Superior temporal gyrus (tissue), 1 donor: ENCODE results near the gene GNAT1.

ENCODE experiments used
- DNase-seq: peaks from one replicate; pipeline ENCODE4 v3.0.0-alpha.2; 2016; ENCODE audit errors: extremely low spot score

The GNAT1 gene

GRCh38 chr3:50177346-50177745, 14.1 kb upstream of the GNAT1 start:
- DNase-seq = no peak

- no peak for DNase-seq
Measured at GRCh38 chr3:50179710-50180109, 11.7 kb upstream of the GNAT1 start.

DNA sequence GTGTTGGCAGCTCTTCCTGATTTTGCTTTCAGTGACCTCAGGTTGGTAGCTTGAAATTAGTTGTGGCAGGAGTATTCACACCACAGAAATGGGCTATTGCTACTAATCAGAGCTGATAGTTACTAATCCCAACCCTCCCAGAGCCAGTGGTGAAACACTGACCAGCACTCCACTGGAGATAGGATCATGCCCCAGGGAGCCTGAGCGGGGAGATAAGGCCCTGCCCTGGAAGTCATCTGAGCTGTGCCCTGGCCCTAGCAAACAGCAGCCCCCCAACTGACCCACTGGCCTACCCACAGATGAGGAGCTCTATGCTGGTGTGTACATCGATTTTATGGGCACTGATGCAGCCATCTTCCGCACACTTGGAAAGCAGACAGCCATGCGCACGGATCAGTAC, 9.4 kb upstream of the GNAT1 start:
- no peak for DNase-seq

- no peak for DNase-seq
Measured at GRCh38 chr3:50182533-50183099, 8.8 kb upstream of the GNAT1 start.

DNA sequence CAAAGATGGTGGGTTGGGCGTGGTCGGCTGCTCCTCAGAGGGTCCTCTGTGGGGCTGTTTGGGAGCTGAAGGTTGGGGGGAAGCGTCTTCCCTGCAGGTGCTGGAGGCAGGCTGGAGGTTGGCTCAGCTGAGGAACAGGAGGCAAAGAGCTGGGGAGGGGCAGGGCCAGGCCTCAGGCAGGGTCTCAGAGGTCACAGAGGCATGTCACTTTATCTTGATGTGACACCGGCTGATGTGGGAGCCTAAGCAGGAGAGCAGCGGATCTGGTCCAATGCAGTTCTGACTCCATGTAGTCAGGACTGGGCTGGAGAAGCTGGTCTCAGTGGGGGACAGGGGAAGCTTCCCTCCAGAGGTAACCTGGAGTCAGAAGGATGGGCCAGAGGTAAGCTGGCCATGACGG, 7.7 kb upstream of the GNAT1 start:
- no peak for DNase-seq

GRCh38 chr3:50184242-50184978, 7.0 kb upstream of the GNAT1 start:
- DNase-seq = no peak

DNA sequence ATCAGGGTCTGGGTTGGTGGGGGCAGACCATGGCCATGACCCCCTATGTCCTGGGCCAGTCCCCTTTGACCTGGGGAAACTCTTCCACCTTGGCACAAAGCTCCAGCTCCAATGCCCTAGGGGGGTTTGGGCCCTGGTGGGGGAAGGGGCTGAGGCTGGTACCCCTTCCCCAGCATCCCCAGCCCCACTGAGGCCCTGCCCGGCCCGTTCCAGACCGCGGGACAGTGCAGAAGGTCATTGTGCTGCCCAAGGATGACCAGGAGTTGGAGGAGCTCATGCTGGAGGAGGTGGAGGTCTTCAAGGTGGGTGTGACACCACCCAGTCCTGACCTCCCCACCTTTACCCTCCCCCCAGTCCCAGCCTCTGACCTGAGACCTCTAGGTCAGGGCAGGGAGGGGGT, 6.2 kb upstream of the GNAT1 start:
- no peak for DNase-seq

- DNase-seq = no peak
Measured at GRCh38 chr3:50186096-50186495, 5.3 kb upstream of the GNAT1 start.

DNA sequence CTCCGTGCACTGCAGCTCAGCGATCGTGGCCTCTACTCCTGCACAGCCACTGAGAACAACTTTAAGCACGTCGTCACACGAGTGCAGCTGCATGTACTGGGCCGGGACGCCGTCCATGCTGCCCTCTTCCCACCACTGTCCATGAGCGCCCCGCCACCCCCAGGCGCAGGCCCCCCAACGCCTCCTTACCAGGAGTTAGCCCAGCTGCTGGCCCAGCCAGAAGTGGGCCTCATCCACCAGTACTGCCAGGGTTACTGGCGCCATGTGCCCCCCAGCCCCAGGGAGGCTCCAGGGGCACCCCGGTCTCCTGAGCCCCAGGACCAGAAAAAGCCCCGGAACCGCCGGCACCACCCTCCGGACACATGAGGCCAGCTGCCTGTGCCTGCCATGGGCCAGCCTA, 3.7 kb upstream of the GNAT1 start:
- no peak for DNase-seq

GRCh38 chr3:50189274-50189673, 2.1 kb upstream of the GNAT1 start:
- DNase-seq = peak; percentile 83

GRCh38 chr3:50189989-50190388, 1.4 kb upstream of the GNAT1 start:
- no peak for DNase-seq

DNA sequence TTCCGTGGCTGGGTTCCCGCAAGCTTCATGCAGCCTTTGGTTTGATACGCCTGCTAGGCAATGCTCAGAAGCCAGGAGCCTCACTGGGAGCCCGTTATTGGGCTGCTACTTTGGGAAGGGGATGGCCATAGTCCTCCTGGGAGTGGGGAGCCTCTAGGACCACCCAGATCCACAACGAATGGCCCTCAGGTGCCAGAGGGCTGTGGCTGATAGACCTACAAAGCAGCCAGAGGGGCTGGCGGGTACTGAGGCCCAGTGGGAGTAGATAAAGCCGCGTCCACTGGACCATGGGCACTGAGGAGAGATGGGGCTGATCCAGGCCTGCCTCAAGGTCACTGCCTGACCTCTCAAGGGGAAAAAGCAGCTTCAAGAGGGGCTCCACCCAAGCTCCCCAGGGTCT, 714 bp downstream of the GNAT1 start:
- no peak for DNase-seq

GRCh38 chr3:50192689-50193141, 1.3 kb downstream of the GNAT1 start:
- peak; percentile 84 for DNase-seq

GRCh38 chr3:50193286-50193685, 1.9 kb downstream of the GNAT1 start:
- no peak for DNase-seq

DNA sequence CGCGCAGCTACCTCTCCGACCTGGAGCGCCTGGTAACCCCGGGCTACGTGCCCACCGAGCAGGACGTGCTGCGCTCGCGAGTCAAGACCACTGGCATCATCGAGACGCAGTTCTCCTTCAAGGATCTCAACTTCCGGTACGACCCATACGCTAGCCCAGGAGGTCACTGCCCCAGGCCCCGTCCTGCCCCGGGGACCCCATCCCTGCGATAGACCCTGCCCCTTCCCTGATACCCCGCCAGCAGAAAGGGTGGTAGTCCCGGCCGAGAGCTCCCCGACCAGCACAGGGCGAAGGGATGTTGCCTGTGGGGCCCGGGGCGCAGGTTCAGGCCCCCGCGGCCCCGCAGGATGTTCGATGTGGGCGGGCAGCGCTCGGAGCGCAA, 2.3 kb downstream of the GNAT1 start:
- DNase-seq = no peak

DNA sequence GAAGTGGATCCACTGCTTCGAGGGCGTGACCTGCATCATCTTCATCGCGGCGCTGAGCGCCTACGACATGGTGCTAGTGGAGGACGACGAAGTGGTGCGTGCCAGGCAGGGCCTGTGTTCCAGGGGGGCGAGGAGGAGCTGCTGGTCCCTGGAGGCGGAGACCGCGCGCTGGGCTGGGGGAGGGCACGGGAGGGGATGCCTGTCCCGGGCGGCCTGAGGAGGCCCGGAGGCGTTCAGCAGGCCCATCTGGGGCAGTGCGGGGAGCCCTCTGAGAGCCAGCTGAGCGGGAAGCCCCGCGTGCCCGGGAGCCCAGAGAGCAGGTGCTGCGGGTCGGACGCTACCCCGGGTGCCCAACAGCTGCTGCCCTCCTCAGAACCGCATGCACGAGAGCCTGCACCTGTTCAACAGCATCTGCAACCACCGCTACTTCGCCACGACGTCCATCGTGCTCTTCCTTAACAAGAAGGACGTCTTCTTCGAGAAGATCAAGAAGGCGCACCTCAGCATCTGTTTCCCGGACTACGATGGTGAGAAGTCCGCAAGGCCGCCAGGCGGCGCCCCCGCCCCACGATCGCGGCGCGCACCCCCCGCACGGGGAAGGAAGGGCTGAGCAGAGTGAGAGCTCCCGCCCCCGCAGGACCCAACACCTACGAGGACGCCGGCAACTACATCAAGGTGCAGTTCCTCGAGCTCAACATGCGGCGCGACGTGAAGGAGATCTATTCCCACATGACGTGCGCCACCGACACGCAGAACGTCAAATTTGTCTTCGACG, 2.9 kb downstream of the GNAT1 start:
- DNase-seq = peak; percentile 66

DNA sequence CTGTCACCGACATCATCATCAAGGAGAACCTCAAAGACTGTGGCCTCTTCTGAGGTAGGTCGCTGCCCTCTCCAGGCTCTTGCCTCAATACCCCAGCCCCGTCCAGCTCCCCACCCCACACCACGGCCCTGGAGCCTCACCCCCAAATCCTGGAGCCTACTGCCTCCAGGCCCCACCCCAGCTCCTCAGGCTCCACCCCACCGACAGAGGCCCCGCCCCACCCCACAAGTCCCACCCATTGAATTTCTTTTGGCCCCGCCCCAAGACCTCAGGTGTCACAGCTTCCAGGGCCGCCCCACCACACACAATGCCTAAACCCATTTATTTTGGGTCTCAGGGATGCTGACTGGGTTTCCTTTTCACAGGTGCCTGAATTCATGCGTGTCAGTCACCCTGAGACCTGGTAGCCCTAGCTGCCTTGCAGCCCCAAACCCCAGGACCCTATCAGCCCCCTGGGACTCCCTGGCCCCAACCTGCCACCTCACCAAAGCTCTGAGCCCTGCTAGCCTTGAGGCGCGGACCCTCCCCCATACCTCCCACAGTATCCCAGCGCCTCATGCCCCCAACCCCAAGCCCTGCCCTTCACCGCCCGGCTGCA, 3.6 kb downstream of the GNAT1 start:
- DNase-seq = no peak

DNA sequence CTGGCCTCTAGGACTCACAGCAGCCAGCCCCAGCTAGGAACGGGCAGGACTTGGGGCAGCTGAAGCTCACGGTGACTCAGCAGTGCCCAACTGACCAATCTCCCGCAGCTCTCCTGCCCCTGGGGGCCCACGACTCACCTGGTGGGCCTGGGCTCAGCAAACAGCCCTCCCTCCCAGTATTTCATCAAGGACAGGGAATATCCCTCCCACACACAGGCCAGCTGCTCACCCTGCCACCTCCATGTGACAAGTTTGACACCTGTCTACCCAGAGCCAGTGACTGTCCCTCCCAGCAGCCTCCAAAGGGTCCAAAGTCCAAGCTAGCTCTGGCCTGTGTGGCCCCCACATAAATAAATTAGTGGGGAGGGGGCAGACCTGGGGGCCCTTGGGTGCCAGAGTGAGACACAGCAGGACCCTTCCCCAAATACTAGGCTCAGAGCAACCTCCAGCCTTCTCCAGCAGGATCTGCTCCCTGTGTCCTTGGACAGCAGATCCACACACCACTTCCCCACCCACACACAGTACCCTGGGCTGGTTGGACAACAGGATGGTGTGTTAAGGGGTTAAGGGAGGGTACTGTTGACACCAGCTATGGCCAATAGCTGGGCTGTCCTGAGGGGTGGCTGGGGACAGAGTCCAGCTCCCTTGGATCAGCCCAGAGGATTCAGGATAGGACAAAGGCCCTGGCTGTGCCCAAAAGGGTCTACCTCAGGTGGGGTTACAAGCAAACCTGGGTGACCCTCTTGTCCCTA, 4.3 kb downstream of the GNAT1 start:
- DNase-seq = no peak

- no peak for DNase-seq
Measured at GRCh38 chr3:50196253-50196801, 4.9 kb downstream of the GNAT1 start.

DNA sequence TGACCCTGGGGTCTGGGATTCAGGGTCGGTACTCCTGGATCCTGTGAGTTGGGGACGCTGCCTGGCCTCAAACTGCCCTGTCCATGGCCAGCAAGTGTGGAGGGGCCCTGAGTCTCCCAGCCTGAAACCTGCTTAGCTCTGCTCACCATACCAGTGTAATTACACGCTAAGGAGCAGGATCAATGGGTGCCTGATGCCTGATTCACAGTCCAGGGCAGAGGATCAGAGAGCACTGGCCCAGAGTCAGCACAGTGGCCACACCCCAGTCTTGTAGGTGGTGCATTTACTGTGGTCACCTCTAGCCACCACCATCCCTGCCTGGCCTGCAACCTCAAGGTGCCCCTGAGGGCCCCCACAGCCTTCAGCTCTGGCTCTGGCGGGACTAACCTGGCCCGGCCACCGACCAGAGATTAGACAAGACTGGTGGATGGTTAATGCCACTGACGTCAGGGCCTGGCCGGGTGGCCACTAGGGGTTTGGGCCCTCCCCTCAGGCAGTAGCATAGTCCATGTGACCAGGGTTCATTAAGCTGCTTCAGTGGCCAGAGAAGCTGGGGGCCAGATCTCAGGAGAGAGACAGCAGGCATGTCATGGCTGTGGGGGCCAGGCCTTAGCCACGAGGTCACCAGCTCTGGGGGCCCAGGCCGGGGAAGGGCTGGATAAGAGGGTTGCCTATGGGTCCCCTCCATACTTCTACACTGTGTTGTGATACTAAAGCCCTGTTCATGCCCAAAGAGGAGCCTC, 10.3 kb downstream of the GNAT1 start:
- no peak for DNase-seq
